ENCODE measurements around the gene KRTAP5-7.
"Not testable (repeated sequence)": the region's sequence is repeated elsewhere in the genome, so short reads cannot be mapped to it uniquely, and the experiment has no call there.

Gene KRTAP5-7

GRCh38 chr11:71564430-71564829, 37.4 kb downstream of the KRTAP5-7 start:
- no peak for DNase-seq

- no peak for DNase-seq
These were observed 38.2 kb downstream of the KRTAP5-7 start, which contains the start of gene KRTAP5-10 for GRCh38 chr11:71565263-71565662. Gene KRTAP5-10, plus strand, starts transcription at chr11:71565563. Its CDS starts 25 bp downstream, at chr11:71565588.

GRCh38 chr11:71566081-71566620, 39.1 kb downstream of the KRTAP5-7 start:
- no peak for DNase-seq

GRCh38 chr11:71566626-71567599, 39.8 kb downstream of the KRTAP5-7 start:
- DNase-seq, result not testable (repeated sequence)

- not testable (repeated sequence) for DNase-seq
These were observed 40.6 kb downstream of the KRTAP5-7 start for GRCh38 chr11:71567633-71568032.

- no peak for DNase-seq
These were observed 41.8 kb downstream of the KRTAP5-7 start for GRCh38 chr11:71568704-71569349.

GRCh38 chr11:71571101-71571850, 44.2 kb downstream of the KRTAP5-7 start:
- DNase-seq, result not testable (repeated sequence)

GRCh38 chr11:71572811-71573210, 45.7 kb downstream of the KRTAP5-7 start:
- no peak for DNase-seq

- no peak for DNase-seq
These were observed 47.4 kb downstream of the KRTAP5-7 start for GRCh38 chr11:71574418-71574817.

GRCh38 chr11:71575723-71576424, 48.8 kb downstream of the KRTAP5-7 start:
- DNase-seq, result no peak

GRCh38 chr11:71576688-71577465, 49.8 kb downstream of the KRTAP5-7 start:
- not testable (repeated sequence) for DNase-seq

GRCh38 chr11:71577469-71578004, 50.5 kb downstream of the KRTAP5-7 start:
- no peak for DNase-seq

Data from CD4-positive, alpha-beta T cell treated with Interleukin-4 for 1 hour (primary cell).